Measurements from ENCODE around the gene TRAF3IP1.

GRCh38 chr2:238440767-238441166 is 120.4 kb downstream of the TRAF3IP1 start:
- TF ChIP-seq POLR2A (IDR thresholded peaks at IDR 0.05) (no peak), CTCF (IDR thresholded peaks at IDR 0.05) (no peak)
